ENCODE measurements around the gene CCDC106.

CCDC106 gene

DNA sequence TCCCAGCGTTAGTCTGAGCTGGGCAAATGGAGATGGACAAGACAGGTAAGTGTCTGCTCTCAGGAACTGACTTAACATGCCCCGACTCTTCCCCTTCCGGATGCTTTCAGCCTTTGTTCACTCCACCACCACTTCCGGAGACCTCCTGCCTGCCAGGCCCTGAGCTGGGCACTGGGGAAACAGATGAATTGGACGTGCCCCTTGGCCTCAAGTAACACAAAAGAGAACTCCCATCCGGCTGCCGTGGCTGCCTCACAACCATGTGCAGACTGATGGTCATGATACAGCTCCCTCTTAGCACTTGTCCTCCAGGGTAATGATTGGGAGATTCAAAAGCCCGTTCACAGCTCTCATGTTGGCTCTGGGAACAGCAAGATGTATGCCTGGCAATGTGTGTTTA is 30.6 kb upstream of the CCDC106 start:
- H3K4me3 ChIP-seq (ENCODE audit: low read length, poor library complexity, severe bottlenecking) = no peak overlapping the region
- H3K4me1 ChIP-seq (ENCODE audit: insufficient read depth, low read length, poor library complexity, severe bottlenecking) = peaks cover 6% of the 10 kb centered on the region
- H3K4me2 ChIP-seq (ENCODE audit: low read depth, low read length, poor library complexity, severe bottlenecking) = no peak overlapping the region
- TF ChIP-seq, protein P1, sequence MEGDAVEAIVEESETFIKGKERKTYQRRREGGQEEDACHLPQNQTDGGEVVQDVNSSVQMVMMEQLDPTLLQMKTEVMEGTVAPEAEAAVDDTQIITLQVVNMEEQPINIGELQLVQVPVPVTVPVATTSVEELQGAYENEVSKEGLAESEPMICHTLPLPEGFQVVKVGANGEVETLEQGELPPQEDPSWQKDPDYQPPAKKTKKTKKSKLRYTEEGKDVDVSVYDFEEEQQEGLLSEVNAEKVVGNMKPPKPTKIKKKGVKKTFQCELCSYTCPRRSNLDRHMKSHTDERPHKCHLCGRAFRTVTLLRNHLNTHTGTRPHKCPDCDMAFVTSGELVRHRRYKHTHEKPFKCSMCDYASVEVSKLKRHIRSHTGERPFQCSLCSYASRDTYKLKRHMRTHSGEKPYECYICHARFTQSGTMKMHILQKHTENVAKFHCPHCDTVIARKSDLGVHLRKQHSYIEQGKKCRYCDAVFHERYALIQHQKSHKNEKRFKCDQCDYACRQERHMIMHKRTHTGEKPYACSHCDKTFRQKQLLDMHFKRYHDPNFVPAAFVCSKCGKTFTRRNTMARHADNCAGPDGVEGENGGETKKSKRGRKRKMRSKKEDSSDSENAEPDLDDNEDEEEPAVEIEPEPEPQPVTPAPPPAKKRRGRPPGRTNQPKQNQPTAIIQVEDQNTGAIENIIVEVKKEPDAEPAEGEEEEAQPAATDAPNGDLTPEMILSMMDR (conservative IDR thresholded peaks at IDR 0.05; ENCODE audit: low read length) = no peak
- no peak for TF ChIP-seq EZH2phosphoT487 (IDR thresholded peaks at IDR 0.05; ENCODE audit: borderline replicate concordance)
- H3K27me3 ChIP-seq (ENCODE audit: insufficient read depth, low read length, poor library complexity, severe bottlenecking) = no peaks in the 10 kb centered on the region
- H3K36me3 ChIP-seq (ENCODE audit: insufficient read depth, low read length) = peaks cover 14% of the 10 kb centered on the region; the same call in 1 of the 2 replicates
- no peaks in the 10 kb centered on the region for H4K20me1 ChIP-seq (ENCODE audit: insufficient read depth, low read length, poor library complexity, severe bottlenecking)
- no peak overlapping the region for H3K9ac ChIP-seq (ENCODE audit: low read depth, low read length, poor library complexity, severe bottlenecking)
- no peaks in the 10 kb centered on the region for H3K9me3 ChIP-seq (ENCODE audit: insufficient read depth, low read depth, low read length)
- H3K9me2 ChIP-seq (replicated peaks; ENCODE audit: low read depth, low read length) = no peaks in the 10 kb centered on the region
- H2AFZ ChIP-seq (ENCODE audit: low read length) = no peak overlapping the region
- H3F3A ChIP-seq (ENCODE audit: low read depth) = no peaks in the 10 kb centered on the region
- H3K79me2 ChIP-seq (ENCODE audit: insufficient read depth, low read length) = peaks cover 7% of the 10 kb centered on the region; the same call in 1 of the 2 replicates

DNA sequence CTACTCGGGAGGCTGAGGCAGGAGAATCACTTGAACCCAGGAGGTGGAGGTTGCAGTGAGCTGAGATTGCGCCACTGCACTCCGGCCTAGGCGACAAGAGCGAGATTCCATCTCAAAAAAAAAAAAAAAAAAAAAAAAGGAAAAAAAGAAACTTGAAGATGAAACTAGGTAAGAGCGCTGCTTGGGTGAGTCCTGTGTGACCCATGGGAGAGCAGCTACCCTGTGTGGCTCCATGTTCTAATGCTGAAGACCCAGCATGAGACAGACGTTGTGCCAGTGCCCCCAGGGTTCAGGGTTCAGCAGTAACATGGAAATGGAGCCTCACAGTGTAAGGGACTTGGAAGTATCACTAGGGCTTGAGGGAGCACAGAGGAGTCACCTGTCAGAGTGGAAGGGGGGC is 29.6 kb upstream of the CCDC106 start:
- Histone ChIP-seq H2AFZ (ENCODE audit: low read length) (no peak overlapping the region), H3K9me2 (replicated peaks; ENCODE audit: low read depth, low read length) (no peaks in the 10 kb centered on the region), H3K4me1 (ENCODE audit: insufficient read depth, low read length, poor library complexity, severe bottlenecking) (peaks cover 6% of the 10 kb centered on the region), H3K4me3 (ENCODE audit: low read length, poor library complexity, severe bottlenecking) (no peak overlapping the region), H3K4me2 (ENCODE audit: low read depth, low read length, poor library complexity, severe bottlenecking) (no peak overlapping the region), H4K20me1 (ENCODE audit: insufficient read depth, low read length, poor library complexity, severe bottlenecking) (peaks cover 1% of the 10 kb centered on the region), H3K9me3 (ENCODE audit: insufficient read depth, low read depth, low read length) (no peaks in the 10 kb centered on the region), H3K79me2 (ENCODE audit: insufficient read depth, low read length) (0 out of 2 replicates have a peak, but pooled peaks cover 2% of the 10 kb centered on the region), H3F3A (ENCODE audit: low read depth) (no peaks in the 10 kb centered on the region), H3K27me3 (ENCODE audit: insufficient read depth, low read length, poor library complexity, severe bottlenecking) (no peaks in the 10 kb centered on the region), H3K9ac (ENCODE audit: low read depth, low read length, poor library complexity, severe bottlenecking) (no peak overlapping the region), H3K36me3 (ENCODE audit: insufficient read depth, low read length) (peaks cover 14% of the 10 kb centered on the region; the same call in 1 of the 2 replicates)
- TF ChIP-seq EZH2phosphoT487 (IDR thresholded peaks at IDR 0.05; ENCODE audit: borderline replicate concordance) = no peak
- TF ChIP-seq, protein P1 (conservative IDR thresholded peaks at IDR 0.05; ENCODE audit: low read length) = no peak

DNA sequence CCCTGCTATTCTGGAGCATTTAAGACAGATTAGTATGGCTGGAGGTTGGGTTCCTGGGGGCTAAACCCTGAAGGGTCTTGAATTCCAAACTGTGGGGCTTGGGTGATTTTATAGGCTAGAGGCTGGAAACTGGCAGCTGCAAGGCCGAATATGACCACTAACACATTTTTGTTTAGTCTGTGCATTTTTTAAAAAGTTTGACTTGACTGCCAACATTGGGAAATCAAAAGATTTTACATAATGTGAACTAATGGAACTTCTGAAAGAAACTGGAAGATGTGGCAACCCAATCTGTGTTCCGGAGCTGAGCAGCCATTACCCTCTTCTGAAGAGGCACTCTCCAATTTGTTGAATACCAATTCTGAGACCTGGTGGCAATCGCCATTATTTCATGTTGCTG is 28.7 kb upstream of the CCDC106 start:
- no peak overlapping the region for H3K4me2 ChIP-seq (ENCODE audit: low read depth, low read length, poor library complexity, severe bottlenecking)
- no peaks in the 10 kb centered on the region for H3F3A ChIP-seq (ENCODE audit: low read depth)
- no peaks in the 10 kb centered on the region for H3K9me2 ChIP-seq (replicated peaks; ENCODE audit: low read depth, low read length)

More for the DNA sequence above, 28.7 kb upstream of the CCDC106 start:
- Histone ChIP-seq H3K79me2 (ENCODE audit: insufficient read depth, low read length) (0 out of 2 replicates have a peak, but pooled peaks cover 7% of the 10 kb centered on the region), H3K9ac (ENCODE audit: low read depth, low read length, poor library complexity, severe bottlenecking) (no peak overlapping the region), H4K20me1 (ENCODE audit: insufficient read depth, low read length, poor library complexity, severe bottlenecking) (peaks cover 6% of the 10 kb centered on the region), H3K4me3 (ENCODE audit: low read length, poor library complexity, severe bottlenecking) (no peak overlapping the region), H3K4me1 (ENCODE audit: insufficient read depth, low read length, poor library complexity, severe bottlenecking) (peaks cover 11% of the 10 kb centered on the region), H3K9me3 (ENCODE audit: insufficient read depth, low read depth, low read length) (no peaks in the 10 kb centered on the region), H3K36me3 (ENCODE audit: insufficient read depth, low read length) (peaks cover 14% of the 10 kb centered on the region; the same call in 1 of the 2 replicates), H2AFZ (ENCODE audit: low read length) (no peak overlapping the region), H3K27me3 (ENCODE audit: insufficient read depth, low read length, poor library complexity, severe bottlenecking) (no peaks in the 10 kb centered on the region)
- TF ChIP-seq, protein P1 (conservative IDR thresholded peaks at IDR 0.05; ENCODE audit: low read length) = no peak
- TF ChIP-seq EZH2phosphoT487 (IDR thresholded peaks at IDR 0.05; ENCODE audit: borderline replicate concordance) = no peak

Data from Loucy (cell line).